CD4-positive, alpha-beta T cell treated with Interleukin-6 for 4 hours (primary cell): ENCODE results near the gene HOXB4.
A peak's percentile ranks its signal among the peaks of the same experiment; 100 is the strongest.

Experiments used
- DNase-seq: peaks from one replicate; pipeline ENCODE4 v3.0.0-alpha.2; 2020; ENCODE audit warnings: mixed read lengths

HOXB4 gene

GRCh38 chr17:48615047-48615962 lies 37.2 kb upstream of the HOXB4 start, which contains the start of gene HOXB8:
HOXB8 (minus strand) TSS chr17:48615292; CDS start chr17:48614704, 588 bp downstream.
- no peak for DNase-seq

- peak; percentile 47 for DNase-seq
Observed at GRCh38 chr17:48613862-48614694, 35.9 kb upstream of the HOXB4 start.

GRCh38 chr17:48612854-48613691 lies 34.9 kb upstream of the HOXB4 start:
- DNase-seq, result peak; percentile 59

GRCh38 chr17:48612456-48612853 lies 34.3 kb upstream of the HOXB4 start:
- DNase-seq, result no peak

- DNase-seq, result peak; percentile 26
Observed at GRCh38 chr17:48611681-48612455, 33.7 kb upstream of the HOXB4 start.

- peak; percentile 16 for DNase-seq
Observed at GRCh38 chr17:48611213-48611612, 33.1 kb upstream of the HOXB4 start.

- DNase-seq, result peak; percentile 57
Observed at GRCh38 chr17:48610282-48611211, 32.4 kb upstream of the HOXB4 start, which contains the start of gene HOXB7. HOXB7 (minus strand) TSS chr17:48611017; CDS start chr17:48610918, 99 bp downstream.

- no peak for DNase-seq
Observed at GRCh38 chr17:48609759-48610281, 31.7 kb upstream of the HOXB4 start.

- no peak for DNase-seq
Observed at GRCh38 chr17:48609033-48609432, 30.9 kb upstream of the HOXB4 start.

GRCh38 chr17:48608494-48608834 lies 30.3 kb upstream of the HOXB4 start:
- DNase-seq, result no peak

- no peak for DNase-seq
Observed at GRCh38 chr17:48606892-48607614, 28.9 kb upstream of the HOXB4 start.

GRCh38 chr17:48605991-48606891 lies 28.1 kb upstream of the HOXB4 start:
- no peak for DNase-seq

GRCh38 chr17:48605409-48605919 lies 27.3 kb upstream of the HOXB4 start:
- DNase-seq, result no peak

- DNase-seq, result no peak
Observed at GRCh38 chr17:48604770-48605329, 26.7 kb upstream of the HOXB4 start, which contains the start of gene HOXB6. HOXB6 (minus strand) TSS chr17:48604986; CDS start chr17:48598150, 6,836 bp downstream.

GRCh38 chr17:48603959-48604769 lies 26.0 kb upstream of the HOXB4 start:
- no peak for DNase-seq

- no peak for DNase-seq
Observed at GRCh38 chr17:48601539-48602425, 23.6 kb upstream of the HOXB4 start.
